Measurements from ENCODE around the gene SMAD6. TPM values are rescaled to one million over a fixed set of nuclear protein-coding genes. Genes with fewer than 3 reads are reported as not detected.

SMAD6 gene
- total and polyA plus RNA-seq, 9 of the 15 experiments (the other 6 are each of a cell fraction or from before 2014, with no cell fraction given), result 0.10 to 15.5 (median 3.7) TPM

GRCh38 chr15:66803182-66803729 lies 101.2 kb downstream of the SMAD6 start (continued):
- TF ChIP-seq, protein P1, sequence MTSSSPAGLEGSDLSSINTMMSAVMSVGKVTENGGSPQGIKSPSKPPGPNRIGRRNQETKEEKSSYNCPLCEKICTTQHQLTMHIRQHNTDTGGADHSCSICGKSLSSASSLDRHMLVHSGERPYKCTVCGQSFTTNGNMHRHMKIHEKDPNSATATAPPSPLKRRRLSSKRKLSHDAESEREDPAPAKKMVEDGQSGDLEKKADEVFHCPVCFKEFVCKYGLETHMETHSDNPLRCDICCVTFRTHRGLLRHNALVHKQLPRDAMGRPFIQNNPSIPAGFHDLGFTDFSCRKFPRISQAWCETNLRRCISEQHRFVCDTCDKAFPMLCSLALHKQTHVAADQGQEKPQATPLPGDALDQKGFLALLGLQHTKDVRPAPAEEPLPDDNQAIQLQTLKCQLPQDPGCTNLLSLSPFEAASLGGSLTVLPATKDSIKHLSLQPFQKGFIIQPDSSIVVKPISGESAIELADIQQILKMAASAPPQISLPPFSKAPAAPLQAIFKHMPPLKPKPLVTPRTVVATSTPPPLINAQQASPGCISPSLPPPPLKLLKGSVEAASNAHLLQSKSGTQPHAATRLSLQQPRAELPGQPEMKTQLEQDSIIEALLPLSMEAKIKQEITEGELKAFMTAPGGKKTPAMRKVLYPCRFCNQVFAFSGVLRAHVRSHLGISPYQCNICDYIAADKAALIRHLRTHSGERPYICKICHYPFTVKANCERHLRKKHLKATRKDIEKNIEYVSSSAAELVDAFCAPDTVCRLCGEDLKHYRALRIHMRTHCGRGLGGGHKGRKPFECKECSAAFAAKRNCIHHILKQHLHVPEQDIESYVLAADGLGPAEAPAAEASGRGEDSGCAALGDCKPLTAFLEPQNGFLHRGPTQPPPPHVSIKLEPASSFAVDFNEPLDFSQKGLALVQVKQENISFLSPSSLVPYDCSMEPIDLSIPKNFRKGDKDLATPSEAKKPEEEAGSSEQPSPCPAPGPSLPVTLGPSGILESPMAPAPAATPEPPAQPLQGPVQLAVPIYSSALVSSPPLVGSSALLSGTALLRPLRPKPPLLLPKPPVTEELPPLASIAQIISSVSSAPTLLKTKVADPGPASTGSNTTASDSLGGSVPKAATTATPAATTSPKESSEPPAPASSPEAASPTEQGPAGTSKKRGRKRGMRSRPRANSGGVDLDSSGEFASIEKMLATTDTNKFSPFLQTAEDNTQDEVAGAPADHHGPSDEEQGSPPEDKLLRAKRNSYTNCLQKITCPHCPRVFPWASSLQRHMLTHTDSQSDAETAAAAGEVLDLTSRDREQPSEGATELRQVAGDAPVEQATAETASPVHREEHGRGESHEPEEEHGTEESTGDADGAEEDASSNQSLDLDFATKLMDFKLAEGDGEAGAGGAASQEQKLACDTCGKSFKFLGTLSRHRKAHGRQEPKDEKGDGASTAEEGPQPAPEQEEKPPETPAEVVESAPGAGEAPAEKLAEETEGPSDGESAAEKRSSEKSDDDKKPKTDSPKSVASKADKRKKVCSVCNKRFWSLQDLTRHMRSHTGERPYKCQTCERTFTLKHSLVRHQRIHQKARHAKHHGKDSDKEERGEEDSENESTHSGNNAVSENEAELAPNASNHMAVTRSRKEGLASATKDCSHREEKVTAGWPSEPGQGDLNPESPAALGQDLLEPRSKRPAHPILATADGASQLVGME (CRISPR knock-in tag; IDR thresholded peaks at IDR 0.05), result no peak
- TF ChIP-seq TAF9B (IDR thresholded peaks at IDR 0.05; ENCODE audit: partially characterized antibody), result peak; percentile 75
- TF ChIP-seq TEAD4 (IDR thresholded peaks at IDR 0.05; ENCODE audit: low read length), result peak; percentile 88
- TF ChIP-seq TEAD4 (CRISPR knock-in tag; IDR thresholded peaks at IDR 0.05; ENCODE audit: borderline replicate concordance), result peak; percentile 84; the same call in 1 of the 2 replicates
- TF ChIP-seq SPI1 (IDR thresholded peaks at IDR 0.05; ENCODE audit: borderline replicate concordance, low read depth, low read length), result peak; percentile 46; the same call in 1 of the 2 replicates
- no peak for TF ChIP-seq BACH1 (tag; IDR thresholded peaks at IDR 0.05)
- TF ChIP-seq ETV1 (tag; conservative IDR thresholded peaks at IDR 0.05; ENCODE audit: low read depth), result peak; percentile 62
- TF ChIP-seq, protein P2, sequence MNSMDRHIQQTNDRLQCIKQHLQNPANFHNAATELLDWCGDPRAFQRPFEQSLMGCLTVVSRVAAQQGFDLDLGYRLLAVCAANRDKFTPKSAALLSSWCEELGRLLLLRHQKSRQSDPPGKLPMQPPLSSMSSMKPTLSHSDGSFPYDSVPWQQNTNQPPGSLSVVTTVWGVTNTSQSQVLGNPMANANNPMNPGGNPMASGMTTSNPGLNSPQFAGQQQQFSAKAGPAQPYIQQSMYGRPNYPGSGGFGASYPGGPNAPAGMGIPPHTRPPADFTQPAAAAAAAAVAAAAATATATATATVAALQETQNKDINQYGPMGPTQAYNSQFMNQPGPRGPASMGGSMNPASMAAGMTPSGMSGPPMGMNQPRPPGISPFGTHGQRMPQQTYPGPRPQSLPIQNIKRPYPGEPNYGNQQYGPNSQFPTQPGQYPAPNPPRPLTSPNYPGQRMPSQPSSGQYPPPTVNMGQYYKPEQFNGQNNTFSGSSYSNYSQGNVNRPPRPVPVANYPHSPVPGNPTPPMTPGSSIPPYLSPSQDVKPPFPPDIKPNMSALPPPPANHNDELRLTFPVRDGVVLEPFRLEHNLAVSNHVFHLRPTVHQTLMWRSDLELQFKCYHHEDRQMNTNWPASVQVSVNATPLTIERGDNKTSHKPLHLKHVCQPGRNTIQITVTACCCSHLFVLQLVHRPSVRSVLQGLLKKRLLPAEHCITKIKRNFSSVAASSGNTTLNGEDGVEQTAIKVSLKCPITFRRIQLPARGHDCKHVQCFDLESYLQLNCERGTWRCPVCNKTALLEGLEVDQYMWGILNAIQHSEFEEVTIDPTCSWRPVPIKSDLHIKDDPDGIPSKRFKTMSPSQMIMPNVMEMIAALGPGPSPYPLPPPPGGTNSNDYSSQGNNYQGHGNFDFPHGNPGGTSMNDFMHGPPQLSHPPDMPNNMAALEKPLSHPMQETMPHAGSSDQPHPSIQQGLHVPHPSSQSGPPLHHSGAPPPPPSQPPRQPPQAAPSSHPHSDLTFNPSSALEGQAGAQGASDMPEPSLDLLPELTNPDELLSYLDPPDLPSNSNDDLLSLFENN (IDR thresholded peaks at IDR 0.05; ENCODE audit: low read depth in 2 of 2, low read length in 2 of 2), result no peak
- TF ChIP-seq ZNF639 (CRISPR knock-in tag; conservative IDR thresholded peaks at IDR 0.05 in 1 of 2, IDR thresholded peaks at IDR 0.05 in 1 of 2), result peak in 1 of 2 experiments; percentile 59; a peak in 1 of 4 replicates
- no peak for TF ChIP-seq SMC3 (conservative IDR thresholded peaks at IDR 0.05; ENCODE audit: insufficient read depth, low read depth, low read length)
- peak; percentile 99 for TF ChIP-seq CTBP1 (IDR thresholded peaks at IDR 0.05; ENCODE audit: borderline replicate concordance)
- no peak for TF ChIP-seq HBP1 (CRISPR knock-in tag; IDR thresholded peaks at IDR 0.05)
- TF ChIP-seq PHF8 (IDR thresholded peaks at IDR 0.05; ENCODE audit: borderline replicate concordance, low read length), result peak; percentile 35; the same call in 1 of the 2 replicates
- TF ChIP-seq ZNF77 (CRISPR knock-in tag; IDR thresholded peaks at IDR 0.05), result no peak

Measured in K562 (cell line).